Erythroblast (primary cell): ENCODE measurements around the gene ANLN.
"Not testable (repeated sequence)": the region's sequence is repeated elsewhere in the genome, so short reads cannot be mapped to it uniquely, and the experiment has no call there.

Experiments used
- DNase-seq, 2 experiments: peaks; one replicate each; lab custom pipeline; 2025; lab: John Stamatoyannopoulos, UW
- GATA1 ChIP-seq: IDR thresholded peaks from 2 replicates; pipeline ENCODE4 v1.6.1; 2011; ENCODE audit warnings: low read depth, mild to moderate bottlenecking, control low read depth, low read length, moderate library complexity
- POLR2A ChIP-seq: IDR thresholded peaks from 2 replicates; pipeline ENCODE4 v1.6.1; 2011; ENCODE audit warnings: mild to moderate bottlenecking, low read length

Gene ANLN

DNA sequence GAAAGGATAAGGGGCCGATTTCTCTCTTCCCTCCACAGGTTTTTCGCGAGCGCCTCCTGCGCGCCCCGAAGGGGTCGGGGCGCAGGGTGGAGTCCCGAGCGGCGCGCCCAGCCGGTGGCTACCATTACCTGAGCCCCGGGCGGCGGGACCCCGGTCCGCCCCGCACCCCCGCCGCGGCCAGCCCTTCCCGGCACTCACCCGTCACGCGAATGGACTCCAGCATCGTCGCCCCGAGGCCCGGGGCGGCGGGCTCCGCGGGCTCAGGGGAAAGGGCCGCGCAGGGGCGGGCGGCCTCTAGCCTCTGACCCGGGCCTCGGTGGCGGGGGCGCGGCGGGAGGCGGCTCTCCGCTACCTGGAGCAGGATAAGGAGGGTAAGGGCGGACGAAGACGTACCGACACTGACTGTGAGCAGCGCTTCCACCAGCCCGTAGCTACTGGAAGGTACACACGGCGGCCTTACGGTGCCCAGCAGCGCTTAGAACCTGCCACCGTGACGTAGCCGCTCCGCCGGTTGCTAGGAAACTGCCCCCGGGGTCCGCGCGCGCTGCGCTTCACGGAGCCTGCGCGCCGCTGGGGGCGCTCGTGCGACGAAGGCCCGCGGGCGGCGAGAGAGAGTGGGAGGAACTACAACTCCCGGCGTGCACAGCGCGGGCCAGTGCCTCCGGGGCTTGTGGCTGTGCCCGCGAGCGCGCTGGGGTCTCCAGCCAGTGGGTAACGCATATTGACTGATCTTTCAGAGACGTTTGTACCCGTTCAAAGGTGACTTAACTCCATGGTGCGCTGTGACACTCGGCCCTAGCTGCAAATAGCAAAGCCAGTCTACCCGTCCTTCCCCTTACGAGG is 22.7 kb upstream of the ANLN start:
- TF ChIP-seq POLR2A (peak; percentile 26), GATA1 (no peak)
- peak; percentile 90 to 95 for DNase-seq

DNA sequence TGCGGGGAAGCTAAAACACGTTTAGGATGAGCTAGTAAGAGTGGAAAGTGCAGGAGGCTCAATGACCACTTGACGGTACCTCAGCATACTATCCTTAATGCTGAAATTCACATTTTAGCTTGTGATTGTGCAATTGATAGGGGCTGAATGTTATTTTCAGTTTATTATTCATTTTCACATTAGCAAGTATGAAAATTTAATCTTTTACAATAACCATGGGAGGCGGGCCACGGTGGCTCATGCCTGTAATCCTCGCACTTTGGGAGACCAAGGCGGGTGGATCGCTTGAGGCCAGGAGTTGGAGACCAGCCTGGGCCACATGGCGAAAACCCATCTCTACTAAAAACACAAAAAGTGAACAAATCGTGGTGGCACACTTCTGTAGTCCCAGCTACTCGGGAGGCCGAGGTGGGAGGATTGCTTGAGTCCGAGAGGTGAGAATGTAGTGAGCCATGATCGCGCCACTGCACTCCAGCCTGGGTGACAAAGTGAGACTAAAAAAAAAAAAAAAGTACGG is 22.0 kb upstream of the ANLN start:
- TF ChIP-seq POLR2A (no peak), GATA1 (no peak)
- DNase-seq = no peak

DNA sequence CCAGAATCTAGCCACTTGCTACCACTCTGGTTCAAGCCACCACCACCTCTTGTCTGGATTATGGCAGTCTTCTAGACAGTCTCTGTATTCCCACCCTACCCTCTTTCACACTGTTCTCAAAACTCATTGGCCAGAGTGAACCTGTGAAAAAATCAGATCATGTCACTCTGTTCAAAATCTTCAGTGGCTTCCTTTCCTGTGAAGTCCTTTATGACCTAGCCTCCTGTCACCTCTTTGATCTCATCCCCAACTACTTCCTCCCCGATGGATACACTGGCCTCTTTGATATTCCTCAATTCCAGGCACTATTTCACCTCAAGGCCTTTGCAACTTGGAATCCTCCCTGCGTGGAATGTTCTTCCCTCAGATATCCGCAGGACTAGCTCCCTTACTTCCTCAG is 21.2 kb upstream of the ANLN start:
- no peak for DNase-seq
- no peak for TF ChIP-seq GATA1
- TF ChIP-seq POLR2A = no peak

- DNase-seq = no peak
- TF ChIP-seq POLR2A (no peak), GATA1 (no peak)
Observed at GRCh38 chr7:36369171-36369570, 20.5 kb upstream of the ANLN start.

GRCh38 chr7:36370046-36370445 is 19.6 kb upstream of the ANLN start:
- no peak for TF ChIP-seq GATA1
- no peak for TF ChIP-seq POLR2A
- DNase-seq = no peak

GRCh38 chr7:36372156-36372555 is 17.5 kb upstream of the ANLN start:
- TF ChIP-seq GATA1 (no peak), POLR2A (no peak)
- no peak for DNase-seq

- not testable (repeated sequence) for DNase-seq
Observed at GRCh38 chr7:36378555-36378954, 11.1 kb upstream of the ANLN start.

- TF ChIP-seq POLR2A (no peak), GATA1 (no peak)
- no peak for DNase-seq
Observed at GRCh38 chr7:36379831-36380504, 9.7 kb upstream of the ANLN start.

- peak in 1 of 2 experiments; percentile 7 for DNase-seq
- TF ChIP-seq POLR2A (no peak), GATA1 (no peak)
Observed at GRCh38 chr7:36381056-36381455, 8.6 kb upstream of the ANLN start.

DNA sequence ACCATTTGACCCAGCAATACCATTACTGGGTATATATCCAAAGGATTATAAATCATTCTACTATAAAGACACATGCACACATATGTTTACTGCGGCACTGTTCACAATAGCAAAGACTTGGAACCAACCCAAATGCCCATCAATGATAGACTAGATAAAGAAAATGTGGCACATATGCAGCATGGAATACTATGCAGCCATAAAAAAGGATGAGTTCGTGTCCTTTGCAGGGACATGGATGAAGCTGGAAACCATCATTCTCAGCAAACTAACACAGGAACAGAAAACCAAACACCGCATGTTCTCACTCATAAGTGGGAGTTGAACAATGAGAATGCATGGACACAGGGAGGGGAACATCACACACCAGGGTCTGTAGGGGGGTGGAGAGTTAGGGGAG is 6.4 kb upstream of the ANLN start:
- not testable (repeated sequence) for DNase-seq

GRCh38 chr7:36385646-36386045 is 4.0 kb upstream of the ANLN start:
- not testable (repeated sequence) for DNase-seq

DNA sequence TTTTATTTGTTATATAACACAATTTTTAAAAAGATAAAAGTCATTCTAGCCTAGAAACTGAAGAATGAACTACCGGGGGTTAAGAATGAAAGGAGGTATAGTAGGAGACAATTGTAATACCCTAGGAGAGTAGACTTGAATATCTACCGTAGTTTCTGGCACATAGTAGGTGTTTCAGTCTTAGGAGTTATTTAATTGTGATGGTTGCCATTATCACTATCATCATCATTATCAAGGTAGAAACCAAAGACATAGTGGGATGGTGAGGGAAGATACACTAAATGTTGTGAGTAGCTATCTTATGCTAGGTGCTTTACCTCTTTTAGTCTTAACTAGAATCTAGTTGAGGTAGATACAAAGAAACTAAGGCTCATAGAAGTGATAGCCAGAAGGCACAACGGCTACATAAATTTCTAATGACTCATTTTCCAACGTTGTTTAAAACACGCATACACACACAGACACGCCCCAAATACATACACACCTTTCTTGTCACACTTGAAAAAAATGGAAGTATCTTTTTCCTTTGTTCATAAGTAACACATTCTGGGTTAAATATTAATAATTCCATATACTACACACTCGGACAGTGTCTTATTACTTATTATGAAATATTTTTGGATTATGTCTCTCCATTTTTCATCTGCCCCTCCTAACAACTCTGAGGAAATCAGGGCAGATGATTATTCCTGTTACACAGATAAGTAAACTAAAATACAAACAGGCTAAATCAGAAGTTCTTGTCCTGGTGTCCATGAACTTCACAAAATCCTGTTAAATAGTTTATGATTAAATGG is 2.0 kb upstream of the ANLN start:
- DNase-seq = no peak

DNA sequence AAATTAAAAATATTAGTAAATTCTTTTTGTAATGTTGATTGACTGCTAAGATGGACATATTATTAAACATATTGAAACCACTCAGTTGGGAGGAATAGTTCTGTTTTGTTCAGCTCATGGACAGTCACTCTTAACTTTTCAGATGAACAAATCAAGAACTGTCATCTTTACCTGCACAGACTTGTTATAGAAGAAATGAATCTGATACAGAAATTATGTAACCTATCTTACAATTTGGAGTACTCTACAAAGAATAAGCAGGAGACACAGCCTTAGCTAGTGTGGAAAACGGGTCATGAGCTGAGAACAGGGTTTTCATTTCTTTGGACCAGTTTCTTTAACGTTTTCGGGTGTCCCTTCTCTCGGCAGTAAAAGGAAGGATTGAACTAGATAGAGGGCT is 1.2 kb upstream of the ANLN start:
- no peak for DNase-seq

More for the DNA sequence above, 2.0 kb upstream of the ANLN start:
- TF ChIP-seq GATA1 (no peak), POLR2A (no peak)

More for the DNA sequence above, 1.2 kb upstream of the ANLN start:
- TF ChIP-seq POLR2A (no peak), GATA1 (no peak)
